Stimulated activated CD8-positive, alpha-beta memory T cell treated with anti-CD3 and anti-CD28 coated beads, Interleukin-4, amount 100 ng/mL, for 4 hours (primary cell): ENCODE results near the gene RASGEF1C.
"Not testable (repeated sequence)": the region's sequence is repeated elsewhere in the genome, so short reads cannot be mapped to it uniquely, and the experiment has no call there.

ENCODE experiments used
- DNase-seq, 2 donors: peaks; one replicate each; pipeline ENCODE4 v3.0.0-alpha.2; 2020; ENCODE audit warnings: low read depth in 2 of 2, low spot score in 1 of 2

Gene RASGEF1C

GRCh38 chr5:180211761-180212035 is 2.7 kb upstream of the RASGEF1C start:
- DNase-seq = no peak

- DNase-seq = no peak
Observed at GRCh38 chr5:180210961-180211760, 2.1 kb upstream of the RASGEF1C start.

DNA sequence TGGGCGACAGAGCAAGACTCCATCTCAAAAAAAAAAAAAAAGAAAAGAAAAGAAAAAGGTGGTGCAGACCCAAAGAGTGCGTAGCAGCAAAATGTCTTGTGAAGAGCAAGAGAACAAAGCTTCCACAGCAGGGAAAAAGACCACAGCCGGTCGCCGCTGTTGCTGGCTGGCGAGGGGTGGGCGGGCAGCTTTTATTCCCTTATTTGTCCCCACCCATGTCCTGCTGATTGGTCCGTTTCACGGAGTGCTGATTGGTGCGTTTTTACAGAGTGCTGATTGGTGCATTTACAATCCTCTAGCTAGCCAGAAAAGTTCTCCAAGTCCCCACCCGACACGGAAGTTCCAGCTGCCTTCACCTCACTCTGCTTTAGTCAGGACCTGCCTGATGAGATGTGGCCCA is 1.1 kb upstream of the RASGEF1C start:
- DNase-seq = not testable (repeated sequence)

- DNase-seq = no peak
Observed at GRCh38 chr5:180208435-180209081, 453 bp downstream of the RASGEF1C start.

- no peak for DNase-seq
Observed at GRCh38 chr5:180208038-180208434, 975 bp downstream of the RASGEF1C start.

DNA sequence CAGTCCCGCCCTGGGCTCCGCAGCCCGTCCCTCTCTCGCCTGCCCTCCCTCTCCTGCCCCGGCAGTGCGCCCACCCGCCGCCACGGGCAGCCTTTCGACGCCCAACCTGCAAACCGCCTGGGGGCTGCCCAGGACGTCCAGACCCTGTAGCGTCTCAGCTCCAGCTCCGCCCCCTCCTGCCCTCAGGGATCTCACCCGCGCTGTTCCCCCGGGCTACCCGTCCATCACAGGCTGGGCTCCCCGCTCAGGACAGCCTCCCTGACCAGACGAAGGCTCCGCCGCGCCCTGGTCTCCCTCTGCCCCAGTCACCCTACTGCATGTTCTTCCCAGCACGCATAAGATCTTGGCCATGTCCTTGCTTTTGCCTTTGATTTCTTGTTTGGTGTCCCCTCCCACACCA is 1.4 kb downstream of the RASGEF1C start:
- no peak for DNase-seq

- DNase-seq = no peak
Observed at GRCh38 chr5:180206993-180207392, 2.0 kb downstream of the RASGEF1C start.

DNA sequence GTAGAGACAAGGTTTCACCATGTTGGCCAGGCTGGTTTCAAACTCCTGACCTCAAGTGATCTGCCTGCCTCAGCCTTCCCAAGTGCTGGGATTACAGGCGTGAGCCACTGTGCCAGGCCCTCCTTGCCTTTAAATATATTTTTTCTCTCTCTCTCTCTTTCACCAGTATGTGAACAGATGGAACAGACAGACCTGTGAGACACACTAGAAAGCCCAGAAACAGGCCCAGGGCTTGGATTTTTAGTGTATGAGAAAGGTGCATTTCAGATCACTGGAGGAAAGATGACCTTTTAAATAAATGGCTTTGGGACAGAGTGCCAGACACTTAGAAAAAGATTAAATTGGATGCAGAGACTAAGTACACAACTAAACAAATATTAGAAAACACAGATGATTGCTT is 3.1 kb downstream of the RASGEF1C start:
- no peak for DNase-seq

- no peak for DNase-seq
Observed at GRCh38 chr5:180204276-180204819, 4.7 kb downstream of the RASGEF1C start.

DNA sequence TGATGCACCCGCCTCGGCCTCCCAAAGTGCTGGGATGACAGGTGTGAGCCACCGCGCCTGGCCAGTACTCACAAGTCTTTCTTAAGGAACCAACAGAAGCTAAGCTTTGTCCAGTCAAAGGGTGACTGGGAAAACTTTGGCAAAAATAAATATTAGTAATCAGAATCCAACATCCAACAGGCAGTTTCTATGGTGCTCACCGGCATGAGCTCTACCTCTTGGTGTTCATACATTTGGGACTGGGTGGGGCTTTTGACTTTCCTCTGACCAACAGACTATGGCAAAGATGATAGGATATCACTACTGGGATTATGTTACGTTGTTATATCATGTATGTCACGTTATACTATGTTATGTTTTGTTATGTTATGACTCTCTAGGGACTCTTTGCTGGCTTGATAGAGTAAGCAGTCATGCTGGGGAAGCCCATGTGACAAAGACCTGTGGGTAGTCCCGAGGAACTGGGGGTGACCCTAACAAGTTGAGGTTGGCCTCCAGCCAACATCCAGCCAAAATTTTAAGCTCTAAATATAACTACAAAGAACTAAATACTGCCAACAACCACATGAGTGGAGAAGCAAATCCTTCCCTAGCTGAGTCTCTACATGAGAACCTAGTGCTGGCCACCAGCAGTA is 6.0 kb downstream of the RASGEF1C start:
- DNase-seq = no peak

DNA sequence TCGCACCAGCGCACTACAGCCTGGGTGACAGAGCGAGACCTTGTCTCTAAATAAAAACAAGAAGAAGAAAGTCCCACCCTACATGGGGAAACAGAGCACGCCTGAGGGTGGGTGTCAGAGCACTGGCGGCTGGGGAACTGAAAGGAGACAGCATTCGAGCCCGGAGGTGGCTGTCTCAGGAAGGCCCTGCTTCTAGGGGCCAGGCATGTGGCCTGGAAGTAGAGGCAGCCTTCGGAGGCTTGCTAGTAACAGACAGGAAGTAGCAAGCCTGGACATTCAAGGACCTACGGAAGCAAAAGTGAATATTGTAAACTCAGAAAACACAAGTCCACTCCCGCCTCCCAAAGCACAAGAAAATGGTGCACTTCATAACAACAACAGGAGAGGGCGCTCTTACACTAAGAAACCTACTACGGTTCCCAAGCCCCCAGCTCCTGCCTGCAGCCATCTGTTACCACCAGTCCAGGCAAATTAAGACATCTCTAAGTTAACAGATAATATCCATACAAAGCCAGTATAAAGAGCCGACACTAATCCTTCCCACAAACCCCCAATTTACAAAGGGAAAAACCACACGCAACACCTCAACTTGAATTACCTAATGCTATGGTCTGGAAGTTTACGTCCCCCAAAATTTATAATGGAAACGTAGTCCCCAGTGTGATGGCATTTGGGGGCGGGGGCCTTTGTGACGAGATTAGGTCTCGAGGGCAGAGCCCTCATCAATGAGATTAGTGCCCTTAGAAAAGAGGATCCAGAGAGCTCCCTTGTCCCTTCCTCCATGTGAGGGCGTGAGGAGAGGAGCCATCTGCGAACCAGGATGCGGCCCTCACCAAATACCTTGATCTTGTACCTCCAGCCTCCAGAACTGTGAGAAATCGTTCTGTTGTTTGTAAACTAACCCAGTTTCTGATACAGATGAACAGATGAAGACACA is 7.7 kb downstream of the RASGEF1C start:
- no peak for DNase-seq

DNA sequence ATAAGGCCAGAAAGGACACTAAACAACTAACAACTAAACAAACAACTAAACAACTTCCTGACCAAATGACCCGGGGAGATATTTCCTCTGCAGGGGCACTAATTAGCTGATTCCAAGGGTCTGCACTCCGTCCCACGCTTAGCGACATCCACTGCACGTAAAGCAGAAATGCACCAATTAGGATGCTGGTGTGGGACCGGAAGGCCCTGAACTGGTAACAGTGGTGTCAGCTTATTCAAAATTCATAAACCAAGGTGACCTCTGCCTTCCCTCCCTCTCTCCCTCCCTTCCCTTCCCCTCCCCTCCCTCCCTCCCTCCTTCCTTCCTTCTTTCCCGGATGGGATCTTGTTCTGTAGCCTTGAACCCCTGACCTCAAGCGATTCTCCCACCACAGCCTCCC is 9.6 kb downstream of the RASGEF1C start:
- DNase-seq = no peak

- no peak for DNase-seq
Observed at GRCh38 chr5:180198208-180198607, 10.8 kb downstream of the RASGEF1C start.

DNA sequence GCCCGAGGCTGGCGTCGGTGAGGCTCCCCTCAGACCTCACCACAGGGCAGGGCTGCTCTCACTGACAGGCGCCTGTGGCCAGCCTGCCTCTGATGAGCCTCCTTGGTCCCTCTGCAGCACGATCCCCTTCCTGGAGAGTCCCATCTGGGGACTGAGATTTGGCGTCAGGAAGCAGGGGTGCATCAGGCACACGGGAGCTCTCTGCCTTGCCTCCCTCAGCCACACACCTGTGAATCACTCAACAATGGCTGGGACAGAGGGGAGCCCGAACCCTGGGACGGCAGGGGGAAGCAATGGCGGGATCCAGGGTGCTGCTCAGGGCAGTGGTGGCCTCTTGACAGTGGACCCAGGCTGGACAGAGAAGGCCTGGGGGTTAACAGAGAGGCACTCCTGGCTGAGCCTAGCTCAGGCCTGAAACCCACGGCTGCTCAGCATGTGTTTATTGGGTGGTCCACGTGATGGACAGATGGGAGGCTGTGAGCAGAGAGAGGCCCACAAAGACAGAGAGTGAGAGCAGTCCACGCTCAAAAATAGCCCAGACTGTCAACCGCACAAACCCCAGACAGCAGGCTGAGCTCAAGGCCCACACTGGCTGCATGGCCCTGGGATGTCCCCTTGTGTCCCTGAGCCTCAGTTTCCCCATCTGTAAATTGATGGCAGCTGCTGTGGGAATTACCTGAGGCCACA is 11.9 kb downstream of the RASGEF1C start:
- no peak for DNase-seq

DNA sequence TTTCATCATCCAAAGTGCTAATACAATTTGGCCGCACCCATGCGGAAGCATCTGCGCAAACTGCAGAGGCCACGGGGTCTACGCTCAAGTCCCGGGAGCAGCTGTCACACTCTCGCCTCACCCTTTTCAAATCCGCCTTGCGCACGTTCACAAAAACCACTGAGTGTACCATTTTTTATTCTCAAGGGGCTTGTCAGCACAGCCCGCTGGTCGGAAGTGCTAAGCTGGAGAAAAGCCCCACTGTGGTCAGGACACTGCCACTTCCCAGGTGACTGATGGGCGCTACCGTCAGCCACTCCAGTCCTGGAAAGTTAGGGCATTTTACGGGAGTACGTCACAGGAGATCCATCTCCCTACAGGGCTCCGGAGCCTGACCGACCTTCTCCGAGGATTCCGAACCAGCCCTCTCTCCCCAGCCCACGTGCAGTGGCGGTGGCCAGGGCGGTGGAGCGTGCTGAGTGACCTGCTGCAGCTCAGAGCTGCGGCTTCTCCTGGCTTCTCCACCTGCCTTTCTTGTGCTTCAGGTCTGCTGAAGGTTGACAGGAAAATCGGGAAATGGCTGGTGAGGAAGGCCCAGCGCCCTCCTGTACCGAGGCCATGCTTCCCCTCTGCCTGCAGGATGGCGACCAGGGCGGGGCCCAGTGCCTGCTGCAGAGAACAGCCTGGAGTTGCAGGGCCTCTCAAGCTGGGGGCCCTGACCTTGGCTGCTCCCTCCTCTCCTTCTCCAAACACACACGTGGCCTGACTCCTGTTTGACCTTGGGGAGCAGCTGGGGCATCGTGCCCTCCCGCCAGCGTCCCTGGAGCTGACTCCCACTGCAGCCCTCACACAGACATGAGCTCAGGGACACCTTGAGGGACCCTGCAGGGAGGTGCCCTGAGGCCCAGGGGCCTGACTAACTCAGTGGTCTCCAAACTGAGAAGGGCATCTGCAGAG is 14.3 kb downstream of the RASGEF1C start:
- no peak for DNase-seq

DNA sequence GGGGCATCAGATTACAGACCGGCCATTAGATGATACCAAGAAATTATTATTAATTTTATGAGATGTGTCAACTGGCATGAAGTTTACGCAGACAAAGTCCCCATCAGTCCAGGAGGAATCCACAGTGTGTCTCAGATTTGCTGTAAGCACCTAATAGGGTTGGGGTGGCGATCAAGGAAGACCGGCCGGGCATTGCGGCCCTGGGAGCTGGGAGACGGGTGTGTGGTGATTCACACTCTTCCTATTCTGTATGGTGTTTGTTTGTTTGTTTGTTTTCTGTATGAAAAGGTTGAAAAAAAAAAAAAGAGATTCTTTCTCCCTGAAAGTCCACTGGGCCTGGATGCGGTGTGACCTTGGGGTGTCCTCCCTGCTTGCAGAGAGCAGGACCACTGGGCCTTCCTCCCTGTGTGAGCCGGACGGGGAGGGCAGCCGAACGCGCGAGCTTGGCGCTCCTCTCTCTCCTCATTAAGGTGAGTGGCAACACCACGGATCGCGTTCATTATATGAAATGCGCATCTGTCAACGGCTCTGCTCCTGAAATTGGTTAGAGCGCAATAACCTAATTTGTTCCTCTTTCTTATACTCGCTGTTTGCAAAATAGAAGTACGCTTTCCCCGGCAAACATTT is 15.1 kb downstream of the RASGEF1C start:
- DNase-seq = no peak

DNA sequence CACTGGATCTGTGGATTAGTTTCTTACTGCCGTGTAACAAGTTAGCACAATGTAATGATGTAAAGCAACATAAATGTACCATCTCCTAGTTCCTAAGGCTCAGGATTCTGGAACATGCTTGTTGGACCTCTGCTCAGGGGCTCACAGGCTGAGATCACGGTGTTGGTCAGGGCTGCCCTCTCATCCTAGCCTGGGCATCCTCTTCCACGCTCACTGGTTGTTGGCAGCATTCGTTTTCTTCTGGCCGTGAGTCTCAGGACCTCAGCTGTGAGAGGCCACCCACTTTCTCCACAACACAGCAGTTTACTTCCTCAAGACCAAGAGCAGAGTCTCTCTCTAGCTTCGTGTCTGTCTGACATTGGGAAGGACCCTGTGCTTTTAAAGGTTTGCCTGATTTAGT is 17.3 kb downstream of the RASGEF1C start:
- no peak for DNase-seq

DNA sequence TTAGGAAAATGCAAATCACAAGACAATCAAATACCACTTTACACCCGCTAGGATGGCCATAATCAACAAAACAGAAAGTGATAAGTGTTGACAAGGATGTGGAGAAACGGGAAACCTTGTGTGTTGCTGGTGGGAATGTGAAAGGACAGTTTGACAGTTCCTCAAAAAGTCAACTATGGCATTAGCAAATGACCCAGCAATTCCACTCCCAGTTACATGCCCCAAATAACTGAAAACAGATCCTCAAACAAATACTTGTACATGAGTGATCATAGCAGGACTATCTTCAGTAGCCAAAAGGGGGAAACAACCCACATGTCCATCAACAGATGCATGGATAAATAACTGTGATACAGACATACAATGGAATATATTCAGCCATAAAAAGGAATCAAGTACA is 21.2 kb downstream of the RASGEF1C start:
- no peak for DNase-seq

GRCh38 chr5:180180846-180181245 is 28.2 kb downstream of the RASGEF1C start:
- DNase-seq = no peak
